HepG2 (cell line): ENCODE results near the gene PPP1R12C. TPM values are rescaled to one million over a fixed set of nuclear protein-coding genes. Genes with fewer than 3 reads are reported as not detected.

Experiments
- GATAD1 ChIP-seq: IDR thresholded peaks from 2 replicates; pipeline ENCODE4 v1.6.1; 2016; ENCODE audit warnings: missing genetic modification reagents, missing compliant biosample characterization
- HOXA7 ChIP-seq: sonication (generic); formaldehyde crosslinking; IDR thresholded peaks from 2 replicates; pipeline ENCODE4 v1.8.1; 2022; ENCODE audit warnings: mild to moderate bottlenecking, missing genetic modification reagents, moderate library complexity
- IRF9 ChIP-seq: sonication (generic); formaldehyde crosslinking; IDR thresholded peaks from 2 replicates; pipeline ENCODE4 v1.8.0; 2022; ENCODE audit warnings: missing genetic modification reagents, mild to moderate bottlenecking, borderline replicate concordance
- KLF13 ChIP-seq: sonication (generic); formaldehyde crosslinking; IDR thresholded peaks from 2 replicates; pipeline ENCODE4 v1.4.0; 2020; ENCODE audit warnings: mild to moderate bottlenecking, missing genetic modification reagents
- MAX ChIP-seq: IDR thresholded peaks from 2 replicates; pipeline ENCODE4 v1.6.1; 2012; ENCODE audit warnings: inconsistent platforms
- MEIS1 ChIP-seq: sonication (generic); formaldehyde crosslinking; IDR thresholded peaks from 2 replicates; pipeline ENCODE4 v1.9.0; 2021; ENCODE audit warnings: mild to moderate bottlenecking, missing genetic modification reagents, moderate library complexity, borderline replicate concordance
- SNAPC5 ChIP-seq: sonication (generic); formaldehyde crosslinking; IDR thresholded peaks from 2 replicates; pipeline ENCODE4 v1.8.1; 2023; ENCODE audit warnings: mild to moderate bottlenecking, missing genetic modification reagents, borderline replicate concordance
- SP4 ChIP-seq: sonication (generic); formaldehyde crosslinking; IDR thresholded peaks from 2 replicates; pipeline ENCODE4 v1.8.1; 2023; ENCODE audit warnings: mild to moderate bottlenecking, missing genetic modification reagents
- THAP11 ChIP-seq: IDR thresholded peaks from 2 replicates; pipeline ENCODE4 v1.6.1; 2016; ENCODE audit warnings: missing biosample characterization, missing genetic modification reagents
- ZBTB46 ChIP-seq: sonication (generic); formaldehyde crosslinking; IDR thresholded peaks from 2 replicates; pipeline ENCODE4 v1.4.0; 2020; ENCODE audit warnings: mild to moderate bottlenecking, missing genetic modification reagents, borderline replicate concordance
- ZFY ChIP-seq: sonication (generic); formaldehyde crosslinking; IDR thresholded peaks from 2 replicates; pipeline ENCODE4 v1.4.0; 2020; ENCODE audit warnings: missing genetic modification reagents
- ZHX2 ChIP-seq, 2 experiments: sonication (generic) in 1 of 2; formaldehyde crosslinking in 1 of 2; IDR thresholded peaks; 2 replicates each; pipeline versions ENCODE4 v1.6.1 to v1.9.0; 2014 to 2022; ENCODE audit warnings: antibody characterized with exemption in 1 of 2, borderline replicate concordance in 1 of 2, inconsistent platforms in 1 of 2, low read depth in 1 of 2, missing genetic modification reagents in 1 of 2
- ZNF333 ChIP-seq: sonication (generic); formaldehyde crosslinking; IDR thresholded peaks from 2 replicates; pipeline ENCODE4 v1.4.0; 2020; ENCODE audit warnings: mild to moderate bottlenecking, missing genetic modification reagents, borderline replicate concordance
- ZNF850 ChIP-seq: sonication (generic); formaldehyde crosslinking; conservative IDR thresholded peaks from 2 replicates; pipeline ENCODE4 v1.9.0; 2021; ENCODE audit warnings: mild to moderate bottlenecking, missing genetic modification reagents
- polyA plus RNA-seq, 8 experiments: library from polyadenylated mRNA; depleted of rRNA in 3 of 8; stranded (reverse) in 7 of 8; unstranded in 1 of 8; fragments of >200 nt; fragmentation: Illumina TruSeq in 4 of 8; extraction: Trizol in 4 of 8; gene quantifications; 2 replicates each; pipeline versions ENCODE4 v1.2.1 to v1.2.3, GENCODE V29; 2011 to 2016; ENCODE audit warnings: low read depth in 4 of 8, missing spikeins in 1 of 8, mixed read lengths in 1 of 8; ENCODE audit not compliant: insufficient read depth in 1 of 8
- total RNA-seq, 5 experiments: library from RNA; depleted of rRNA; stranded (reverse); fragments of >200 nt; fragmentation: Illumina TruSeq; extraction: Trizol; gene quantifications; 2 replicates each; pipeline ENCODE4 v1.2.3, GENCODE V29; 2016; ENCODE audit warnings: low read depth in 1 of 5

The PPP1R12C gene
- total and polyA plus RNA-seq, 2 of the 13 experiments (the other 11 are each of a cell fraction or from before 2014, with no cell fraction given) = 29.7 to 30.3 TPM

DNA sequence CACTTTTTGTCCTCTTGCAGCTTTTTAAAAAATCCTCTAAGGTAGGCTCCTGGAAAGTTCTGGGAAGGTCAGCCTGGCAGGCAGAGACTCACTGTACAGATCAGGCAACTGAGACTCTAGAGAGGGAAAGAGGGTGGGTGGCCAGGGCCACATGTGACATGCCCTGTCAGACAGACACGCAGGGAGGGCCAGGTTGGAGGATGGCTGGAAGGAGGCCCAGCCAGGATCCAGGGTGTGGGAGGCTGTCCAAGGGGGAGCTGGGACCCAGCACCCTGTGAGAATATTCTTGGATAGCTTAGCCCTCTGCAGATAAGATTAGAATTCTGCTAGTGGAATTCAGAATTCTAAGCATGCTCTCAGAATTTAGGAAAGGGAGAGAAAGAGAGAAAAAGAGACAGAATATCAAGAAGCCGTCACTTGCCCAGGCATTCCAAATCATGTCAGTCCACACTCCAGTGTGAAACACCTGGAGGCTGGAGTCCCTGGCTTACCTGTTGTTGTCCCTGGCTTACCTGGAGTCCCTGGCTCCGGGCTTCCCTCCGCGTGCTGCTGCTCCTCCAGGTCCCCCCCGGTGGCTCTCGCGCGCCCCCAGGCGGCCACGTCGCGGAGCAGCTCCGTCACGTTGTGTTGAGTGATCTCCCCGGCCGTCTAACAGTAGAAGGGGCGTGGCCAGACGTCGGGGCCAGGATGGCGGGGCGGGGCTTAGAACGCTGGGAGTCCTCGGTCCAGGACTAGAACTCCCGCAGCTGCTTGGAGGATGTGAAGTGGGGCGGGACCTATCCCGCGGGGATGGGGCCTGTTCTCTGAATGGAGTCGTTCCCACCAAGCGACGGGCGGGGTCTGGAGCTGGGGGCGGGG, 42.9 kb upstream of the PPP1R12C start (continued):
- no peak for TF ChIP-seq ZHX2 (IDR thresholded peaks at IDR 0.05; ENCODE audit: low read depth)
- no peak for TF ChIP-seq ZHX2 (CRISPR knock-in tag; IDR thresholded peaks at IDR 0.05; ENCODE audit: borderline replicate concordance)
- no peak for TF ChIP-seq SNAPC5 (CRISPR knock-in tag)
- TF ChIP-seq KLF13 (CRISPR knock-in tag) = no peak
- TF ChIP-seq ZNF850 (CRISPR knock-in tag) = no peak
- no peak for TF ChIP-seq HOXA7 (CRISPR knock-in tag)
- TF ChIP-seq IRF9 (CRISPR knock-in tag) = no peak
- no peak; the same call in 1 of the 2 replicates for TF ChIP-seq ZFY
- no peak for TF ChIP-seq ZBTB46 (CRISPR knock-in tag)
- TF ChIP-seq GATAD1 (CRISPR knock-in tag) = no peak
- TF ChIP-seq ZNF333 = no peak
- no peak for TF ChIP-seq MEIS1
- TF ChIP-seq MAX = peak; percentile 63
- TF ChIP-seq THAP11 (CRISPR knock-in tag) = peak; percentile 59; the same call in 1 of the 2 replicates
- TF ChIP-seq SP4 = 0 out of 2 replicates have a peak, but pooled peaks have one; percentile 61
